ENCODE results near the gene HYCC1. TPM values are rescaled to one million over a fixed set of nuclear protein-coding genes. Genes with fewer than 3 reads are reported as not detected.
"Not testable (repeated sequence)": the region's sequence is repeated elsewhere in the genome, so short reads cannot be mapped to it uniquely, and the experiment has no call there.

HYCC1 gene
- total RNA-seq, 4 donors from 2014 or later: 39.2 to 62.6 (median 47.2) TPM

GRCh38 chr7:23055582-23056178 is 41.8 kb upstream of the HYCC1 start:
- DNase-seq (ENCODE audit: extremely low spot score): no peak
- Histone ChIP-seq H3K4me3 (no peak overlapping the region), H3K36me3 (no peaks in the 10 kb centered on the region), H3K4me1 (peaks cover 0 to 10% (median 7%) of the 10 kb centered on the region in 4 donors), H3K27ac (replicated peaks in 1 of 4) (no peak overlapping the region), H3K9me3 (no peaks in the 10 kb centered on the region), H3K27me3 (no peaks in the 10 kb centered on the region)
- TF ChIP-seq POLR2AphosphoS5 (IDR thresholded peaks at IDR 0.05) (no peak), CTCF (IDR thresholded peaks at IDR 0.05) (peak; percentile 76 to 91 (median 88)), EP300 (IDR thresholded peaks at IDR 0.05) (no peak), POLR2A (IDR thresholded peaks at IDR 0.05; ENCODE audit: low read depth) (no peak)
- 3% methylated on average over 2 of the region's 2 CpGs for WGBS
- intact Hi-C loops (cut with DNase I): loop anchor here (2.0 to 10.0 kb wide), 3 partner anchors 203 to 498 kb away; partner anchors contain the start of gene IL6

GRCh38 chr7:23051124-23051485 is 37.2 kb upstream of the HYCC1 start:
- not testable (repeated sequence) for H3K9me3 ChIP-seq; H3K27ac ChIP-seq (replicated peaks in 1 of 4); H3K4me3 ChIP-seq; DNase-seq (ENCODE audit: extremely low spot score); H3K36me3 ChIP-seq; H3K27me3 ChIP-seq; H3K4me1 ChIP-seq
- WGBS: 82% methylated on average over 3 of the region's 3 CpGs
- intact Hi-C loops (cut with DNase I): loop anchor here (10.0 kb wide), 1 partner anchor 326 kb away; the partner anchor contains the start of gene IL6

- H3K27me3 ChIP-seq; H3K9me3 ChIP-seq; DNase-seq (ENCODE audit: extremely low spot score); intact Hi-C loops (cut with DNase I); H3K4me3 ChIP-seq; H3K27ac ChIP-seq (replicated peaks in 1 of 4); H3K36me3 ChIP-seq: not testable (repeated sequence)
- peaks cover 0 to 13% (median 6%) of the 10 kb centered on the region in 4 donors for H3K4me1 ChIP-seq
- WGBS: 98% methylated on average over 10 of the region's 29 CpGs
These were observed 32.4 kb upstream of the HYCC1 start for GRCh38 chr7:23046336-23046735.

GRCh38 chr7:23045086-23045485 is 31.2 kb upstream of the HYCC1 start:
- H3K9me3 ChIP-seq; H3K4me3 ChIP-seq; H3K36me3 ChIP-seq; intact Hi-C loops (cut with DNase I); H3K27ac ChIP-seq (replicated peaks in 1 of 4); H3K27me3 ChIP-seq; DNase-seq (ENCODE audit: extremely low spot score): not testable (repeated sequence)
- WGBS: 81% methylated on average over 4 of the region's 6 CpGs
- peaks cover 0 to 13% (median 6%) of the 10 kb centered on the region in 4 donors for H3K4me1 ChIP-seq

GRCh38 chr7:23044581-23044980 is 30.7 kb upstream of the HYCC1 start:
- Histone ChIP-seq H3K36me3 (no peaks in the 10 kb centered on the region), H3K9me3 (no peaks in the 10 kb centered on the region), H3K27me3 (no peaks in the 10 kb centered on the region), H3K4me3 (no peak overlapping the region), H3K4me1 (peaks cover 0 to 13% (median 6%) of the 10 kb centered on the region in 4 donors), H3K27ac (replicated peaks in 1 of 4) (no peak overlapping the region)
- no peak for TF ChIP-seq CTCF (IDR thresholded peaks at IDR 0.05)
- no peak for TF ChIP-seq EP300 (IDR thresholded peaks at IDR 0.05)
- 50% methylated on average over 3 of the region's 3 CpGs for WGBS
- DNase-seq (ENCODE audit: extremely low spot score): no peak
- intact Hi-C loops (cut with DNase I): no loop called here

GRCh38 chr7:23043441-23043840 is 29.5 kb upstream of the HYCC1 start:
- no peaks in the 10 kb centered on the region for H3K36me3 ChIP-seq
- no peak overlapping the region for H3K27ac ChIP-seq (replicated peaks in 1 of 4)
- intact Hi-C loops (cut with DNase I): no loop called here
- no peak overlapping the region for H3K4me3 ChIP-seq
- no peaks in the 10 kb centered on the region for H3K27me3 ChIP-seq
- H3K9me3 ChIP-seq: no peaks in the 10 kb centered on the region
- no peak for DNase-seq (ENCODE audit: extremely low spot score)
- TF ChIP-seq EP300 (IDR thresholded peaks at IDR 0.05) (no peak), POLR2AphosphoS5 (IDR thresholded peaks at IDR 0.05) (no peak), CTCF (IDR thresholded peaks at IDR 0.05) (no peak), POLR2A (IDR thresholded peaks at IDR 0.05; ENCODE audit: low read depth) (no peak)
- H3K4me1 ChIP-seq: peaks cover 0 to 13% (median 6%) of the 10 kb centered on the region in 4 donors
- 79% methylated on average over 2 of the region's 2 CpGs for WGBS

- H3K27me3 ChIP-seq: not testable (repeated sequence)
These were observed 25.7 kb upstream of the HYCC1 start for GRCh38 chr7:23039674-23040073.

GRCh38 chr7:23035542-23036371 is 21.8 kb upstream of the HYCC1 start:
- intact Hi-C loops (cut with DNase I); DNase-seq (ENCODE audit: extremely low spot score); H3K36me3 ChIP-seq; H3K9me3 ChIP-seq; H3K4me1 ChIP-seq; H3K27ac ChIP-seq (replicated peaks in 1 of 4); H3K27me3 ChIP-seq: not testable (repeated sequence)
- peak overlapping the region in 1 of 4 donors; percentile 14 for H3K4me3 ChIP-seq
- 90% methylated on average over 19 of the region's 34 CpGs for WGBS

More at GRCh38 chr7:23039674-23040073, 25.7 kb upstream of the HYCC1 start:
- H3K4me3 ChIP-seq; intact Hi-C loops (cut with DNase I); H3K27ac ChIP-seq (replicated peaks in 1 of 4); H3K4me1 ChIP-seq; H3K36me3 ChIP-seq; H3K9me3 ChIP-seq; DNase-seq (ENCODE audit: extremely low spot score): not testable (repeated sequence)
- WGBS: 68% methylated on average over 2 of the region's 4 CpGs
